HG02610 (cell line): ENCODE results near the gene OR5J2.
"Not testable (repeated sequence)": the region's sequence is repeated elsewhere in the genome, so short reads cannot be mapped to it uniquely, and the experiment has no call there.

Experiments
- ATAC-seq: cut with Tn5 transposase; IDR thresholded peaks from one replicate; pipeline ENCODE4 v1.9.1; 2021; ENCODE audit warnings: mild to moderate bottlenecking, moderate library complexity; ENCODE audit not compliant: unreplicated experiment

OR5J2 gene

DNA sequence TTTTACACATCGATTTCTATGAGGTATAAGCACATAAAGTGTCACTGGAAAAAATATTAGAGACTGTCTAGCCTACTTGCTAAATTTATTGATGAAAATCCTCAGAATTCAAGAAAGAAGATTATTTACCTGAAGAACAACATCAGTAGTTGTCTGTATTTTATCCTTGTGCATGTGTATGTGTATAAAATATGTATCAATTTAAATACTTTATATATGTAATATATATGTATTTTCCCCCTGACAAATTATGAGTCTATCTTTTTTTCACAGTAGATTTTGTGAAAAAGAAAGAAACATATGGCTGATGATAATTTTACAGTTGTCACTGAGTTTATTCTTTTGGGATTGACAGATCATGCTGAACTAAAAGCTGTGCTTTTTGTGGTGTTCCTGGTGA lies at the start of gene OR5J2:
TSS of gene OR5J2 (plus strand) at position 301 of the 400 bp plus-strand sequence. CDS start at position 301, 0 bp downstream.
- no peak for ATAC-seq

DNA sequence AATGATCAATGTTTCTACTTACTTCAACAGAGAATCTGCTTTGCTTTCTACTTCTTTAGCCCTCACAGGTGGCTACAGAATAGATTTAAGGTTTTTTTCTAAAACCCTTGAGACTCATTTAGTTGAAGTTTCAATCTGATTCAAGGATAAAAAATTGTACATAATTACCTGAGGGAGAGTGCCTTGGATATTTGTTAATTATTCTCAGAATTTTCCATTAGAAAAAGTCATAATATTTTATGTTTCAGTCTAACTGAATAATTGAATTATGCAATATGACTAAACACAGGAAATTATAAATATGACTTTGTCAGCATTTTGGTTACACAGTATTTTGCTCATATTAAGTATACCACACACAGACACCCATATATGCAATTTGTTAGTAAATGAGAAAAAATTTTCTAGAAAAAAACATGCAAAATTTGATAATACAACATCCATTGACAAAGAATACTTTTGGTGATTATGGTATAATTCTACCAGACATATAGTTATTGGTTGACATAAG lies 36.2 kb upstream of the OR5J2 start, which contains the start of gene OR8J3:
TSS of gene OR8J3 (minus strand) at position 51 of the 511 bp plus-strand sequence. CDS start 2,483 bp downstream, outside the sequence.
- no peak for ATAC-seq

DNA sequence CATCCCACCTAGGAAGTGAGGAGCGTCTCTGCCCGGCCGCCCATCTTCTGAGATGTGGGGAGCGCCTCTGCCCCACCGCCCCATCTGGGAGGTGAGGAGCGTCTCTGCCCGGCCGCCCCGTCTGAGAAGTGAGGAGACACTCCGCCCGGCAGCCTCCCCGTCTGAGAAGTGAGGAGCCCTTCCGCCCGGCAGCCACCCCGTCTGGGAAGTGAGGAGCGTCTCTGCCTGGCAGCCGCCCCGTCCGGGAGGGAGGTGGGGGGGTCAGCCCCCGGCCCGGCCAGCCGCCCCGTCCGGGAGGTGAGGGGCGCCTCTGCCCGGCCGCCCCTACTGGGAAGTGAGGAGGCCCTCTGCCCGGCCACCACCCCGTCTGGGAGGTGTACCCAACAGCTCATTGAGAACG lies 32.7 kb upstream of the OR5J2 start:
- not testable (repeated sequence) for ATAC-seq

DNA sequence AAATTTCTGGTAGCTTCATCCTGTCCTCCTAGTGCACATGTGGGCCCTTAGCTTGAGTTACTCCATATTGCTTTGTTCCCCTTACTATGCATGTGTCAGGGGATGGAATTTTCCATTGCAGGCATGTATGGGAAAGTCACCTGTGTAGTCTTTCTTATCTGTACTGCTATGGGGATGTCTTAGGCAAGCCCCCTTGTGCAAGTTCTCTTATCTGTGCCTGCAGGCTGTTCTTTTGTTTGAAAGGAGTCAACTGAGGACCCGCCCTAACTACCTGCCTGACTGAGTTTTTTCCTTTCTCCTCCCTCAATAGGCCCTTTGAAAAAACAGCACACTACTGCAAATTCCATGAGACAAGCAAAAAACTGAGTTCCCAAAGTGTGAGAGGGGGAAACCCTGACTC lies 25.0 kb upstream of the OR5J2 start:
- no peak for ATAC-seq

DNA sequence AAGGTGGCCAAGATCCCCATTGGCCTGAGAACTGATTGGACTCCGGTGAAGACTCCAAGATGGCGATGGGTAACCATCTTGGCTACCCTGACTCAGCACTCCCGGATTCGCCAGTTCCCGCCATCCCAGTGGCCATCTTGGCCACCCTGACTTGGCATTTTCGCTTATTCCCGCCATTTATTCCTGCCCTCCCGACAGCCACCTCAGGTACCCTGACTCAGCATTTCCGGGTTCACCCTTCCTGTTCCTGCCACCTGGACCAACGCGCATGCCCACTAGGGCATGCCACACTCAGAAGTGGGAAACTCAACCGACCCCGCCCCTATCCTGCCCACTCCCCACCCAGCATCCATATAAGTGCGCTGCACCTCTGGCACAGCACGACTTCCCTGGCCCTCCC lies 24.1 kb upstream of the OR5J2 start:
- no peak for ATAC-seq

DNA sequence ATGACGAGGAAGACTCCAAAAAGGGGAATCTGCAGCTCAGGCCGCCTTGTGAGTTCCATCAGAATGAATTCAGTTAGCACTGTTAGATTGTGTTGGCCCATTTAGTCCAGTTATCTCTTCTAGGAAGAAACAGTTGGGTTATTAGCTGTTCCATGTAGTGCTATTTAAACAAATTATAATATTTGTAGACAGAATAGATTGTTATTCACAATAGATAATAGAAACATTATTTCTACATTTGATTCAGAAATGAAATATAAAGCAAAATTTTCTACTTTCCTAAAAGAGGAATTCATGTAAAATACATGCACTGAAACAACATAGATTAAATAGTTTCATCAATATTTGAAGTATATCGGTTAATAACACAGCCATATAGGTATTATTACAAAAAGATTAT lies 16.2 kb upstream of the OR5J2 start, which contains the start of gene OR8K5:
TSS of gene OR8K5 (minus strand) at position 101 of the 400 bp plus-strand sequence. CDS start at position 101, 0 bp downstream.
- ATAC-seq = no peak

DNA sequence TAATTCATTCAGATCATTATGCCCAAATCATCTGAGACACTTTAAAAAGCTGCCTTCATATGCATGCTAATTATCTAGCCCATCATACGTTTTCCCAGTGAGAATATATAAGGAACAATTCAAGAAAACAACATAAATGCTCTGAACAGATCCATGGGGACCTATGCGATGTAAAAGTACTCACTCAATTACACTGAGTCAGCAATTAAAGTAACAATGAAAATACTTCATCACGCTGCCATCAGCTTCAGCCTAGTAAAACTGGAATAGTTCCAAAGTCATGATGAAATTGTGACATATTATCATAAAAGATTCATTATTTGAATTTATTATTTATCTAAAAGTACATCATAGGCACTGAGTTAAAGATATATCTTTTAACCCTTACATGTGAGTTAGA lies 12.6 kb upstream of the OR5J2 start:
- no peak for ATAC-seq

DNA sequence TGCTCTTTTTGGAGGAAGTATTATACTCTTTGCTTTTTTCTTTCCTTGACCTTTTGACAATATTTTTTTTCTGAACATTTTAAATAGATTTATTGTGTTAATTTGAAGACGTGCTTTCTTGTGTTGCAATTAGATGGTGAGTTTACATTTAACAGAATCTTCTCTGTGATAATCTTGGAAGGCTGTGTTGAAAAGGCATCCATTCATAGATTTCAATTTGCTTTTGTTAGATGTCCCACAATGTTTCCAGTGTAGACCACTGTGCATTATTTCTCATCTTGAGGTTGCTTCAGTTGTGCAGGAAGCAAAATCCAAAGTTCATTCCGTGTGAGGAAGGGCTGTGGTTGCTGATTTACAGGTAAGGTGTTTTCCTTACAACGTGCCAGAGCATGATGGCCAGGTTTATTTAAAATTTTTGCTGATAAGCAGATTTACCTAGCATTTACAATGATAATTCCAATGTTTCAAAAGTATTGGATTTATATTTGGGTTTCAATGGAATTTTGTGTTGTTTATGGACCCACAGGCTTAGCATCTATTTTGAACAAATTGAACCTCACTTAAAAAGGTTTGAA lies 4.1 kb upstream of the OR5J2 start:
- ATAC-seq = no peak

DNA sequence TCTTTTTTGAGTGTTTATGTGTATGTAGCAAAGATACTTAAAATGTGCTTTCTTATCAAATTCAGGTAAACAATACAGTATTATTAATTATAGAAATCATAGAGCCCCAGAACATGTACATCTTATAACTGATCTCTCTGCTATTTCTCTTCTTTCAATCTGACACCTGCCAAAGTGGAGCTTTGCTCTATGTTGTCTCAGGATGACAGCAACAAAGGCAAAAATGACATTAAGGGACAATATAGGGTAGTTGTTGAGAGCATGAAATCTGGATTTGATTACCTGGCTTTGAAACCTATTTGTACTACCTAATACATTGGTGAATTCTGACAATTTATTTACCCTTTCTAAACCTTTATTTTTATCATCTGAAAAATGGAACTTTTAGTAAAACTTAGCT lies 7.0 kb downstream of the OR5J2 start:
- ATAC-seq = no peak

DNA sequence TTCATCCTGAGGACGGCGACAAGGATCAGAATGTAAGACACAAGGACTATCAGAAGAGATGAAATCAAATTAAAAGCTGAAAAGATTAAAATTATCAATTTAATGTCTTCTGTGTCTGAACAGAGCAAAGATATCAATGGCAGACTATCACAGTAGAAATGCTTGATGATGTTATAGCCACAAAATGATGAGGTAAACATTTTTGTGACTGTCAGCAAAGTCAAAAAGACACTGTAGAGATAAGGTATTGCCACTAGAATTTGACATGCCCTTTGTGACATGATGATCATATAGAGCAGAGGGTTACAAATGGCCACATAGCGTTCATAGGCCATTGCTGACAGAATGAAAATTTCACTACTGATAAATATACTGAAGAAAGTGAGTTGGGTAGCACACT lies 12.2 kb downstream of the OR5J2 start:
- ATAC-seq = no peak

DNA sequence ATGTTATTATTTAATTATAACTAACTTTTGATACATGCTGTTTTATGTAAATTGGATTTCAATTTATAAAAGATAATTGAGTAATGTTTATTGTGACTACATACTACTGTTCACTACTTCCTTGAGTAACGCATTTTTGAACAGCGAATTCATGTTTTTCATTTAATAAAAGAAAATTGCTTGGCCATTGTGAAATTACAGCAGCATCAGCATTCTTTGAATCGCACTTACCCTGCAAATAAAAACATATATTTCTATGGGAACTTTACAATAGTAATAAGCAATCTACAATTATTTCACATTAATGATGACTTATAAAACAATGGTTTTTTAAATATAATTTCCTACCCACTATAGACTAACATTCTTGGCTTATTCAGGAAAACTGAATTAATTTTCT lies 20.3 kb downstream of the OR5J2 start:
- no peak for ATAC-seq

DNA sequence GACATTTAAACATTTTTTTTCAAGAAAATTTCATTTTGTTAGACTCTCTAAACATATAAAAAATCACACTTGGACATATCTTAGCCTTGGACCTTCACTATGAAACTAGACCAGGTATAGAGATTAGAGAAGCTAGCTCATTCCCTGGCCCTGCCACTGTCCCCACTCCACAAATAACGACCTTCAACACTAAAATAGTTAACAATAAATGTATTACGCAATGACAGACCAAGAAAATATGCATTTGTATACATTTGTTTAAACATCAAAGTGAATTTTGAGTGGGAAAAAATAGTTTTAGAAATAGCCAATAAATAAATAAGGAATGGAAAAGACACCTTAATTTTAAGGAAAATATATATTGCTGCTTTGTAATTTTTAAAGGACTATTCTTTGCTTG lies 20.9 kb downstream of the OR5J2 start:
- no peak for ATAC-seq

DNA sequence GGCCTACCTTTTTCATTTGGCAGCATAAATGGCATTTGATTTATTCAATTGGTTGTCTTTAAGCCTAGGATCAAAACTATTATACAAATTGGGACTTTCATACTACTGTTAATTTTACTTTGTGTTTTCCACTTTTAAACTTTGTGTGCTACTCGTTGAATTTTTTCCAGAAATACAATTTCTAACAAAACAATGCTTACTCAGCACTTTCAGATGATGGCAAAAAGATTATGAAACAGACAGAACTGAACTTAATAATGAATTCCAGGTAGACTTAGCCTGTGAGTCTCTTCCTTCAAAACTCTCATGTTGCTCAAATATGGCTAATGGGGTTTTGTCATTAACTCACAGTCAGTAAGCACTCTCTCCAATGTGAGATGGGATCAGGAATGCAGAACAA lies 31.4 kb downstream of the OR5J2 start:
- no peak for ATAC-seq

DNA sequence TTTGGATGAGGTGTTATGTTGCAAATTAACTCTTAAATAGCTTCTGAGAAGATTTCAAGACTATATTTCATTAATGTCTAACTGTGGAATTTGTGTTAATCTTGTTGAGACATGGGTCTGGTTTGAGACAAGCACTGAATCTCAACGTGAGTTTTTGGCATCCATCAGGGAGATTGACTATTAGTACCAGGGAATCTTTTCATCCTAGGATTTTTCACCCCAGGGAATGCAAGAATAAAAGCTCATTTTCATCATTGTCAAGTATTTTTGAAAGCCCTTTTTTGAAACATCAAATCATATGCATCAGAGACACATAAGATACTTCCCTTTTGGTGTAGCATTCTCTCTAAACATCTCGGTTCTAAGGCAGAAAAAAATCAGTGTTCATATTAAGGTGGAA lies 38.1 kb downstream of the OR5J2 start:
- no peak for ATAC-seq

DNA sequence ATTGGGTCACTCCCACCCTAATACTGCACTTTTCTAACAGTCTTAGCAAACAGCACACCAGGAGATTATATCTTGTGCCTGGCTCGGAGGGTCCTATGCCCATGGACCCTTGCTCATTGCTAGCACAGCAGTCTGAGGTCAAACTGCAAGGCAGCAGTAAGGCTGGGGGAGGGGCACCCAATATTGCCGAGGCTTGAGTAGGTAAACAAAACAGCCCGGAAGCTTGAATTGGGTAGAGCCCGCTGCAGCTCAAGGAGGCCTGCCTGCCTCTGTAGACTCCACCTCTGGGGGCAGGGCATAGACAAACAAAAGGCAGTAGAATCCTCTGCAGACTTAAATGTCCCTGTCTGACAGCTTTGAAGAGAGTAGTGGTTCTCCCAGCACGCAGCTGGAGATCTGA lies 43.3 kb downstream of the OR5J2 start:
- not testable (repeated sequence) for ATAC-seq
